ENCODE measurements around the gene ANKRD2.

- TF ChIP-seq, protein P1, sequence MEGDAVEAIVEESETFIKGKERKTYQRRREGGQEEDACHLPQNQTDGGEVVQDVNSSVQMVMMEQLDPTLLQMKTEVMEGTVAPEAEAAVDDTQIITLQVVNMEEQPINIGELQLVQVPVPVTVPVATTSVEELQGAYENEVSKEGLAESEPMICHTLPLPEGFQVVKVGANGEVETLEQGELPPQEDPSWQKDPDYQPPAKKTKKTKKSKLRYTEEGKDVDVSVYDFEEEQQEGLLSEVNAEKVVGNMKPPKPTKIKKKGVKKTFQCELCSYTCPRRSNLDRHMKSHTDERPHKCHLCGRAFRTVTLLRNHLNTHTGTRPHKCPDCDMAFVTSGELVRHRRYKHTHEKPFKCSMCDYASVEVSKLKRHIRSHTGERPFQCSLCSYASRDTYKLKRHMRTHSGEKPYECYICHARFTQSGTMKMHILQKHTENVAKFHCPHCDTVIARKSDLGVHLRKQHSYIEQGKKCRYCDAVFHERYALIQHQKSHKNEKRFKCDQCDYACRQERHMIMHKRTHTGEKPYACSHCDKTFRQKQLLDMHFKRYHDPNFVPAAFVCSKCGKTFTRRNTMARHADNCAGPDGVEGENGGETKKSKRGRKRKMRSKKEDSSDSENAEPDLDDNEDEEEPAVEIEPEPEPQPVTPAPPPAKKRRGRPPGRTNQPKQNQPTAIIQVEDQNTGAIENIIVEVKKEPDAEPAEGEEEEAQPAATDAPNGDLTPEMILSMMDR (IDR thresholded peaks at IDR 0.05 in 2 of 3, conservative IDR thresholded peaks at IDR 0.05 in 1 of 3; ENCODE audit: control insufficient read depth in 2 of 3, extremely low read depth in 1 of 3, insufficient read depth in 1 of 3, low read depth in 3 of 3, low read length in 3 of 3), result no peak
- no peak for TF ChIP-seq PRDM15 (CRISPR knock-in tag; IDR thresholded peaks at IDR 0.05)
- TF ChIP-seq RCOR1 (conservative IDR thresholded peaks at IDR 0.05; ENCODE audit: low read depth, low read length), result no peak
- no peak for TF ChIP-seq POLR2AphosphoS5 (IDR thresholded peaks at IDR 0.05; ENCODE audit: low read length)
- no peak for TF ChIP-seq EZH2 (IDR thresholded peaks at IDR 0.05; ENCODE audit: borderline replicate concordance, control insufficient read depth, low read depth, low read length)
- TF ChIP-seq CHD4 (IDR thresholded peaks at IDR 0.05), result no peak
- no peak for TF ChIP-seq MYC (IDR thresholded peaks at IDR 0.05; ENCODE audit: insufficient read depth, insufficient read length, insufficient replicate concordance, low read length, severe bottlenecking)
- TF ChIP-seq, protein P2, sequence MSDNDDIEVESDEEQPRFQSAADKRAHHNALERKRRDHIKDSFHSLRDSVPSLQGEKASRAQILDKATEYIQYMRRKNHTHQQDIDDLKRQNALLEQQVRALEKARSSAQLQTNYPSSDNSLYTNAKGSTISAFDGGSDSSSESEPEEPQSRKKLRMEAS (IDR thresholded peaks at IDR 0.05; ENCODE audit: low read depth, low read length), result no peak
Measured at GRCh38 chr10:97580421-97581367, 8.1 kb downstream of the ANKRD2 start.

All from GM12878 (cell line).